ENCODE results near the gene SPDEF. TPM values are rescaled to one million over a fixed set of nuclear protein-coding genes. Genes with fewer than 3 reads are reported as not detected.

The SPDEF gene
- total RNA-seq, 2 donors from 2014 or later: not detected

- Histone ChIP-seq H3K36me3 (replicated peaks in 1 of 2; ENCODE audit: insufficient read depth in 1 of 2, low read depth in 2 of 2) (no peaks in the 10 kb centered on the region), H3K4me1 (no peaks in the 10 kb centered on the region), H3K9me3 (no peaks in the 10 kb centered on the region), H3K27me3 (no peaks in the 10 kb centered on the region), H3K27ac (no peak overlapping the region), H3K4me3 (no peak overlapping the region)
- intact Hi-C loops (cut with DNase I): no loop called here
- ATAC-seq (no peak), DNase-seq (no peak)
- no peak for TF ChIP-seq POLR2A (IDR thresholded peaks at IDR 0.05)
- TF ChIP-seq, protein P1, sequence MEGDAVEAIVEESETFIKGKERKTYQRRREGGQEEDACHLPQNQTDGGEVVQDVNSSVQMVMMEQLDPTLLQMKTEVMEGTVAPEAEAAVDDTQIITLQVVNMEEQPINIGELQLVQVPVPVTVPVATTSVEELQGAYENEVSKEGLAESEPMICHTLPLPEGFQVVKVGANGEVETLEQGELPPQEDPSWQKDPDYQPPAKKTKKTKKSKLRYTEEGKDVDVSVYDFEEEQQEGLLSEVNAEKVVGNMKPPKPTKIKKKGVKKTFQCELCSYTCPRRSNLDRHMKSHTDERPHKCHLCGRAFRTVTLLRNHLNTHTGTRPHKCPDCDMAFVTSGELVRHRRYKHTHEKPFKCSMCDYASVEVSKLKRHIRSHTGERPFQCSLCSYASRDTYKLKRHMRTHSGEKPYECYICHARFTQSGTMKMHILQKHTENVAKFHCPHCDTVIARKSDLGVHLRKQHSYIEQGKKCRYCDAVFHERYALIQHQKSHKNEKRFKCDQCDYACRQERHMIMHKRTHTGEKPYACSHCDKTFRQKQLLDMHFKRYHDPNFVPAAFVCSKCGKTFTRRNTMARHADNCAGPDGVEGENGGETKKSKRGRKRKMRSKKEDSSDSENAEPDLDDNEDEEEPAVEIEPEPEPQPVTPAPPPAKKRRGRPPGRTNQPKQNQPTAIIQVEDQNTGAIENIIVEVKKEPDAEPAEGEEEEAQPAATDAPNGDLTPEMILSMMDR (IDR thresholded peaks at IDR 0.05): no peak
- WGBS, 2 donors: 87 to 91% methylated on average over 9 of the region's 9 CpGs
Observed at GRCh38 chr6:34557228-34557627, 1.1 kb upstream of the SPDEF start.

- WGBS, 2 donors: 78 to 81% methylated on average over 8 of the region's 9 CpGs
- Histone ChIP-seq H3K36me3 (replicated peaks in 1 of 2; ENCODE audit: insufficient read depth in 1 of 2, low read depth in 2 of 2) (no peaks in the 10 kb centered on the region), H3K4me3 (no peak overlapping the region), H3K27ac (no peak overlapping the region), H3K27me3 (no peaks in the 10 kb centered on the region), H3K9me3 (no peaks in the 10 kb centered on the region), H3K4me1 (no peaks in the 10 kb centered on the region)
- intact Hi-C loops (cut with DNase I): no loop called here
- no peak for ATAC-seq
- no peak for TF ChIP-seq POLR2A (IDR thresholded peaks at IDR 0.05)
- TF ChIP-seq, protein P1 (IDR thresholded peaks at IDR 0.05): no peak
- no peak for DNase-seq
Observed at GRCh38 chr6:34556493-34556892, 364 bp upstream of the SPDEF start.

DNA sequence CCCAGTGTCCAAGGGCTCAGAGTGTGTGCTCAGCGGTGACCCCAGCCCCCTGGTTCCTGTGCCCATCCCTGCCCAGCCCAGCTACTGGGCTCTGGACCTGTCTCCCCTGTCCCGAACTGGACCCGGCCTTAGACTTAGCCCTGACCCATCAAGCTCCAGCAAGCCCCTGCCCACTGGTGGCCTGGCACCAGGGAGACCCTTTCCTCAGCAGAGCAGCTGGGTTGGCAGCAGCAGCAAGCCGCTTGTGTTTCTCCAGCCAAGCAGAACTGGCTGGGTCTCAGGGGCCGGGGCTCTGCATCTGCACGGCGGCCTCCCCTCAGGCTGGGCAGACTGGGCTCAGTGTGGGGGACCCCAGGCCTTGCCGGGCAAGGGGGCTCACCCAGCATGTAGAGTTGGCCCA lies 801 bp downstream of the SPDEF start:
- no peak for ATAC-seq

GRCh38 chr6:34555007-34555322 lies 1.2 kb downstream of the SPDEF start:
- Histone ChIP-seq H3K4me3 (no peak overlapping the region), H3K36me3 (replicated peaks in 1 of 2; ENCODE audit: insufficient read depth in 1 of 2, low read depth in 2 of 2) (no peaks in the 10 kb centered on the region), H3K27ac (no peak overlapping the region), H3K9me3 (no peaks in the 10 kb centered on the region), H3K27me3 (no peaks in the 10 kb centered on the region), H3K4me1 (no peaks in the 10 kb centered on the region)
- WGBS, 2 donors: 79 to 88% methylated on average over 11 of the region's 11 CpGs
- no peak for DNase-seq
- no peak for ATAC-seq
- intact Hi-C loops (cut with DNase I): no loop called here
- TF ChIP-seq POLR2A (IDR thresholded peaks at IDR 0.05): no peak
- TF ChIP-seq, protein P1 (IDR thresholded peaks at IDR 0.05): no peak

More for the DNA sequence above, 801 bp downstream of the SPDEF start:
- Histone ChIP-seq H3K4me3 (no peak overlapping the region), H3K27me3 (no peaks in the 10 kb centered on the region), H3K9me3 (no peaks in the 10 kb centered on the region), H3K36me3 (replicated peaks in 1 of 2; ENCODE audit: insufficient read depth in 1 of 2, low read depth in 2 of 2) (no peaks in the 10 kb centered on the region), H3K27ac (no peak overlapping the region), H3K4me1 (no peaks in the 10 kb centered on the region)
- TF ChIP-seq, protein P1 (IDR thresholded peaks at IDR 0.05): no peak
- no peak for TF ChIP-seq POLR2A (IDR thresholded peaks at IDR 0.05)
- WGBS, 2 donors: 80 to 88% methylated on average over 6 to 7 of the region's 8 CpGs
- no peak for DNase-seq
- intact Hi-C loops (cut with DNase I): no loop called here

- DNase-seq (no peak), ATAC-seq (no peak)
- 40 to 57% methylated on average over 10 to 15 of the region's 15 CpGs for WGBS, 2 donors
Observed at GRCh38 chr6:34554291-34555006, 1.7 kb downstream of the SPDEF start.

More at GRCh38 chr6:34554291-34555006, 1.7 kb downstream of the SPDEF start:
- no peaks in the 10 kb centered on the region for H3K9me3 ChIP-seq
- no peaks in the 10 kb centered on the region for H3K4me1 ChIP-seq
- TF ChIP-seq POLR2A (IDR thresholded peaks at IDR 0.05): no peak
- TF ChIP-seq, protein P1 (IDR thresholded peaks at IDR 0.05): no peak
- H3K4me3 ChIP-seq: no peak overlapping the region
- intact Hi-C loops (cut with DNase I): no loop called here
- H3K27ac ChIP-seq: no peak overlapping the region
- no peaks in the 10 kb centered on the region for H3K36me3 ChIP-seq (replicated peaks in 1 of 2; ENCODE audit: insufficient read depth in 1 of 2, low read depth in 2 of 2)
- no peaks in the 10 kb centered on the region for H3K27me3 ChIP-seq

Data from body of pancreas (tissue), 4 donors.